CD4-positive, alpha-beta T cell treated with Interferon alpha-2 for 1 hour (primary cell): ENCODE measurements around the gene MTTP.

Source experiments
- DNase-seq, 2 donors: peaks; one replicate each; pipeline ENCODE4 v3.0.0-alpha.2; 2020 to 2022

Gene MTTP

GRCh38 chr4:99642725-99643489 is 68.3 kb downstream of the MTTP start:
- no peak for DNase-seq

DNA sequence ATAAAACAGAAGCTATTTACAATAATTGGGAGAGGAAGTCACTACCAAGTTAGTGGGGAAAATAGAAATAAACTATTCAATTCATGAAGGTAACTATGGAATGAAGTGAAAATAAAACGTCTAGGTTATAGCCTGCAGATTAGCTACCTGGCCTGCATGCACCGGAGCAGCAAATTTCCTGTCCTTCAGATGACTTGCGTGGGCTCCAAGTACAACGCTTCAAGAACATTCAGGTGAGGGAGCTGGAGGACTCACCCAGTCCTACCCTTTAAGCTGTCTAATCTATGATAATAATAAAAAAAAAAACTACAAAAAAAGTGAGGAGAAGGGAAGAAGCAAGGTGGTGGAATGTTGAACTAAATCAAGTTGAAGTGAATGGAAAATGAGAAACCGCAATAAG is 69.8 kb downstream of the MTTP start:
- DNase-seq, result no peak

- DNase-seq, result no peak
These were observed 70.4 kb downstream of the MTTP start for GRCh38 chr4:99645036-99645435.

GRCh38 chr4:99645638-99646037 is 71.0 kb downstream of the MTTP start:
- no peak for DNase-seq

- no peak for DNase-seq
These were observed 72.4 kb downstream of the MTTP start for GRCh38 chr4:99647071-99647470.

- DNase-seq, result no peak
These were observed 73.7 kb downstream of the MTTP start for GRCh38 chr4:99648321-99648720.

DNA sequence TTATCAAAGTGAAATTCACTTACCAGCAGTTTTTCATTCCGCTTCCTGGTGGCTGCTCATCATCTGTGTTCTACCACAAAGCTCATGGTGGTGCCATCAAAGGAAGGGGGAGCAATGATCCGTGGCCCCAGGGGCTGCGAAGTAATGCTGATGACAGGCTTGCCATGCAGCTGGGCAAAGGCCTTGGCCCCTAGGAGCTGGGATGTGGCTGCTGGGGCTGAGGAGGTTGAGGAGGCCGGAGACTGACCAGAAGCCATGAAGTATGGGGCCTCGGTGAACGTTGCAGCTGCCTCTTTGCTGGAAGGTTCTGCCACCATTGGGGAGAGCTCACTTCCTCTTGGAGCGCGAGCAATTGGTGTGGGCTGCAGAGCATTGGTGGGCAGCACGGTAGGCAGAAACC is 74.6 kb downstream of the MTTP start:
- no peak for DNase-seq

- DNase-seq, result no peak
These were observed 75.2 kb downstream of the MTTP start for GRCh38 chr4:99649778-99650177.

GRCh38 chr4:99651016-99651769 is 76.6 kb downstream of the MTTP start:
- DNase-seq, result no peak

DNA sequence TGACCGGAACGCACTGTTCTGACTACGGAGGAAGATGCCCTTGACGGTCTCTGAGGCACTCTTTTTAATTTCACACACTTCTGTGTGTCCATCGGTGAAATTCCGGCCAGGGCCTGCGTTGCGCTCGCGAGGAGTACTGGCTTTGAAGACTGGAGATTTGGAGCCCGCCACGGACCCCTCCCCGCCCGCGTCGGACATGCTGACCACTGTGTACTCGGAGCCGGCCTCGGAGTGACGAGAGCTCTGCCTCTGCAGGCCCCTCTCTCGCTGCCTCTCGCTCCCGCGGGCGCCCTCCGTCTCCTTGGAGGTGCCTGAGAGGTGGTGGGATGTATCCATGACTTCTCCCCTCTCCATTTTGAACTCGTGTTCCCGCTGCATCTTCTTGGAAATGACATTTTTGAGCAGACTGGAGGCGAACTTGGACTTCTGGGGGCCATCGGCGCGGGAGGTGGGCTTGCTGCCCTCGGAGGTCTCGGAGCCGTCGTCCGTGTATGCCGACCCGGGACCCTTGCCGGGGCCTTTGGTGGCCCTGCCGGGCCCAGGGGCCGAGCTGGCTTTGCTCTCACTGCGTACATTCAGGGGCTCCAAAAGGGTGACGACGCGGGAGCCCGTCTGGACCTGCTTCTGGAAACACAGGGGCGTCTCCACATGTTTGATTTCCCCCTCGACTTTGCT is 77.3 kb downstream of the MTTP start:
- no peak for DNase-seq

DNA sequence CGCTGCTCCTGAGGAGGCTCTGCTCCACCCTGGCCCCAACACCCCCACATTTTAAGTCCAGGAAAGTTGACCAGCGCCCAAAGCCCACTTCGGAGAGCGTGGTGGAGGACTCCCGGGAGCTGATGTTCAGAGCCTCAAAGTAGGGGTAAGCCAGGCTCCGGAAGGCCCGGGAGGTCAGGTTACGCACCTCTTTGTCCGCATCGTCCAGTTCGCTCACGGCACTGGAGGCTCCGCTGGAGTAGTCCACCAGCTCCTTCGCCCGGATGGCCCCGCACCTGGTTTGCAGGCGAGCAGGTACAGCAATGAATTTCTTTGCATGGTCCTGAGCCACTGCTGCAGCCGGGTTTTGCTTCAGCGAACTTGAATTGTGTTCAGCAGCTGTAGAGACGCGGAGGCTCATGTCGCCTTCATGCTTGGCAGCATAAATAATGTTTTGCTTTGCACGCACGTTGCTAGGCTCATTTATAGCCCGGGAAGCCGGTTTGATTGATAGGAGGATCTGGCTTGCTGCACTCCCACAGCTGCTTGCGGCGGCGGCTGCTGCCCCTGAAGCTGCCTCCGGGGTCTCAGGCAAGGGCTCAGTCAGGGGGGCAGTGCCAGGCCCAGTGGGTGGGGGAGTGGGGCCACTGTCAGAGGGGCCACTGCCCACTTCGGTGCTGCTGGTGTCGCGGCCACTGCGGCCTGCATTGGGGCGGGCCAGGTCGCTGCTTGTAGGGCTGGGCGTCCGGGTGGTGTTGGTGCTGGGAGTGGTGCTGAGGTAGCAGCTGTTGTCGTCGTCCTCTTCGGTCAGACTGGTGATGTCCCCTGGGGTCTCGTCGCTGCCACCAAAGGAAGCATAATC is 78.2 kb downstream of the MTTP start:
- DNase-seq, result no peak

DNA sequence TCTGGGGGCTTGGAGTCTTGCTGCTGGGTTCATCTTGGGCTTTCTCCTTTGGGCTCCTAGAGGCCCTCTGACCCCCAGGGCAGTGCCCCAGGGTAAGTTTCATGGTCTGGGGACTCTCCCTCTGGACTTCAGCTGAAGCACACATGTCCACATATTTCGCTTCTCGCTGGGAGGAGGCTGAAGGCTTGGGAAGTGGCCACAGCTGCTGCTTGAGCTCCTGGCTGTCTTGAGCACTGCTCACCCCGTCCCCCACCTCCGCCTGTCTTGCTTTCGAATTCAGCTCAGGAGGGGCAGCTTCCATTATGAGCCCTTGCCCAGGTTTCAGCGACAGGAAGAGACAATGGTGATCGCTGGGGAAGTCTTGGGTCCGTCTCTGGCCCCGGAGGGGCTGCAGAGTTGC is 79.3 kb downstream of the MTTP start:
- no peak for DNase-seq

DNA sequence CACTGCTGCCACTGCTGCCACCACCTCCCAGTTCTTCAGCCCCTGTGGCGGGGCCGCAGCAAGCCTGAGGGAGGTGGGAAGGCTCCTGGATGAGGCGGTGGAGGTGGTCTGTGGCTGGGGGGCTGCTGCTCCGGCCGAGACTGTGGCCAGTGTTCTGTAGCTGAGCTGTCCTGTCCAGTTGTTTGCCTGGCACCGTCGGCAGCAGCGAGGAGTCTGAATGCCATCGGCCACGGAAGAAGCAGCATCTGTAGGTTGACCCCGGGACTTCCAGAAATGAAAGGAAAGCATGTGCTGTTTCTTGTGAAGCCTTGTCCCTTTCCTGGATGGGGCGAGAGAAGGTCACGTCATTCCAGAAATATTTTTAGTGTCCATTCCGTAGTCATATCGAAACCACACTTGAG is 79.7 kb downstream of the MTTP start:
- no peak for DNase-seq

- no peak for DNase-seq
These were observed 80.9 kb downstream of the MTTP start for GRCh38 chr4:99655308-99656081.

DNA sequence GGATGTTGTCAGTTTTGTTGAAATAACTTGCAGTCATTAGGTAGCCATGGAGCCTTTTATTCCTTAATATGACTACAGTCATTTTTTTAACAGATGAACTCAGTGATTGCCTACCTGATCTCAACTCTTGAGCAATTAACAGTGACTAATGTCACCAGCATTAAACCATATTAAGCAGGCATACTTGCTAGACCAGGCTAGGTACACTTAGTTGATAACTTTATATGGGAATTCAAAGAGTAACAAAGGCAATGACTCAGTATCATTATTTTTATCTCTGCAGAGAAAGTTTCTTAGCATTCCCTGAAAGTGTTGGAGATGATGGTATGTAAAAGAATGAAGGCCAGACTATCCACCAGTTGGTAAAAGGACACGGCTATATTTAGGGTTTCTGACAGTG is 83.2 kb downstream of the MTTP start, which contains the start of gene C4orf54:
C4orf54 (minus strand) TSS at position 31 of the 400 bp plus-strand sequence. CDS start 3,180 bp downstream, outside the sequence.
- no peak for DNase-seq

DNA sequence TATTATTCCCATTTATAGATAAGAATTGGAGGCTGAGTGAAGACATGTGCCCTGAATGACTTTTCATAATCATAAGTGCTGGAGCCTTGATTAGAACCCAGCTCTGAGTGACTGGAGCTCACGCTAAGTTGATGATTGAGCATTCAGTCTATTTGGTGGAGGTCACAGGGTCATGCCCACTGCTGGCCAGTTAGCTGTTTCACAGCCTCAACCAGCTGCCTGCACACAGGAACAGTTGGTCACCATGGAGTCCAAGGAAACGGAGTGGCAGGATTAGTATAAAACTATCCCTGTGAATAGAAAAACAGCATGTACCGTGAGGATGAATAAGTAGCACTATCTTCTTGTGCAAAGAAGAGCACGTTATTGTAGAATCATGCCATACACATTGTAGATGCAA is 84.0 kb downstream of the MTTP start:
- DNase-seq, result no peak

DNA sequence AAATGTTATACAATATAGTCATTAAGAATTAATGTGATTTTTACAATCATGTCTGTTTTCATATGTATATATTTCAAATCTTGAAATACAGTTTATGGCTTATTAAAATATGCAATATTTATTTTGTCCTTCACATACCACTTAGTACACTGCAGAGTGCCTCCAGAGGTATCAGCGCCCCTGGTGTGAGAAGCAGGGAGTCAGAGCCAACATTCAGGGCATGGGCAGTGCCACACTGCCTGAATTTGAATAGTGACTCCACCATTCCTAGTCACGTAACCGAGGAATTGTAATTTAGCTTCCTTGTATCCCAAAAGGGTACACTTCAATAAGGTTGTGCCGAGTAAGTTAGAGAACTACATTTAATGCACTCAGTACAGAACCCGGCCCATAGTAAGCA is 87.3 kb downstream of the MTTP start:
- DNase-seq, result no peak

DNA sequence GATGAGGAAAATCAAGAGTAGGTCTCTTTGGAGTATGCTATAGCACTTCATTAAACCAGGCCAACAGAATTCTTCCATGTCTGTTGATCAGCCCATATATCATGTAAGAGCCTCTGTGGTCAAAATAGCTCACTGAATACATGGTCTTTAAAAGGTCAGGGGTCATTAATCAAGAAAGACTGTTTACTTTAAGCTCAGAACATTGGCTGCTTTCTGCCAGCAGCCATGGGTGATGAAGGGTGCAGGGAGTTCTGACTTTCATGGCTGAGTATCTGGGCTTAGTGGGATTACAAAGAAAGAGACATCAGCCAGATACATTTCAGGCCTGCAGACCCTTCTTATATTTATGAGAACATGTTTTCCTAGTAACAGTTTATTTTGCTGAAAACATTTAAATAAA is 90.1 kb downstream of the MTTP start:
- no peak for DNase-seq

- DNase-seq, result no peak
These were observed 91.4 kb downstream of the MTTP start for GRCh38 chr4:99665983-99666382.

DNA sequence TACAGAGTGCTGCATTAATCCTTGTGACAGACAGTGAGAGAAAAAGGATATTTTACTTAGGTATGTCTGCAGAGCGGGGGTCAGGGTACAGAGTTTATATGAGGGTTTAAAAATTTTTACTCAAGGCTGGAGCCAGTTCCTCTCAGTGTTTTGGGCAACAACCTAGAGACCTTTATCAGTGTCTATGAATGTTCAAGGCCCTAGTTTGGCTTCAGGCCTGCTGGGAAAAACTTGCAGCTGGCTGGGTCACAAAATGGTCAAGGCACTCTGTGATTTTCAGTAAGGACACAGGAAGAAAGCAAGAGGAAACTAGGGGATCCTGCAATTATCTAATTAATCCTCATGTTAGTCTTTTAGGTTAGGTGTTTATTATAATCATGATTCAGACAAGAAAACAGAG is 93.8 kb downstream of the MTTP start:
- no peak for DNase-seq

DNA sequence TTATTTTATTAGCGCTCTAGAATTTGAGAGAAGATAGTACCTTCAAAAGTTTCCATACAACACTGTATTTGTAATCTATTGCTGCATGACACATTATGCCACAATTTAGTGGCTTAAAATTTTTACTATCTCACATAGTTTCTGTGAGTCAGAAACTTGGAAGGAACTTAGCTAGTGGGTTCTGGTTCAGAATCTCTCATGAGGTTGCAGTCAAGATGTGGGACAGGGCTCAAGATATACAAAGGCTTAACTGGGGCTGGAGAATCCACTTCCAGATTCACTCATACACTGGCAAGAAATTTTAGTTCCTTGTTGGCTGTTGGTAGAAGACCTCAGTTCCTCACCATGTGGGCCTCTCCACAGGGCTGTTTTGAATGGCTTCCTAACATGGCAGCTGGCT is 94.5 kb downstream of the MTTP start:
- DNase-seq, result no peak
